CD4-positive, alpha-beta T cell (primary cell): ENCODE results near the gene CACNB2. TPM values are rescaled to one million over a fixed set of nuclear protein-coding genes. Genes with fewer than 3 reads are reported as not detected.

Experiments used
- ATAC-seq: fragments of 200-7000 bp; cut with Tn5 transposase; one replicate; pipeline ENCODE4 v1.10.0; 2022; ENCODE audit warnings: mild to moderate bottlenecking; ENCODE audit not compliant: poor library complexity
- CTCF ChIA-PET: fragments of 350-600 bp; sonication (Branson Sonifier 250); formaldehyde crosslinking; loops from one replicate; lab custom pipeline; 2021; ENCODE audit warnings: antibody characterized with exemption, inconsistent platforms; lab: Charles Lee
- POLR2A ChIA-PET: fragments of 350-600 bp; sonication (Branson Sonifier 250); formaldehyde crosslinking; loops from one replicate; lab custom pipeline; 2021; ENCODE audit warnings: antibody characterized with exemption, inconsistent platforms; lab: Charles Lee
- DNase-seq, 14 experiments: peaks; one replicate each; pipeline ENCODE4 v3.0.0-alpha.2; 2013 to 2020; ENCODE audit warnings: mixed read lengths in 2 of 14
- H3K27ac ChIP-seq, 2 donors: one replicate each; pipeline versions ENCODE4 v1.5.1 to v1.7.0; 2013; ENCODE audit warnings: low read length in 2 of 2, low read depth in 1 of 2, mild to moderate bottlenecking in 1 of 2
- H3K27me3 ChIP-seq, 2 experiments: 1 replicate in 1 of 2; 2 replicates in 1 of 2; pipeline versions ENCODE4 v1.6.1 to v1.7.0; 2013; ENCODE audit warnings: low read length in 2 of 2, control low read depth in 1 of 2, mild to moderate bottlenecking in 1 of 2, moderate library complexity in 1 of 2; ENCODE audit not compliant: insufficient read depth in 2 of 2, control insufficient read depth in 1 of 2
- H3K36me3 ChIP-seq: one replicate; pipeline ENCODE4 v1.6.1; 2013; ENCODE audit warnings: low read length, control low read depth; ENCODE audit not compliant: insufficient read depth
- H3K4me1 ChIP-seq: one replicate; pipeline ENCODE4 v1.6.1; 2013; ENCODE audit warnings: low read length, control low read depth; ENCODE audit not compliant: insufficient read depth
- H3K4me3 ChIP-seq: one replicate; pipeline ENCODE4 v1.5.1; 2013; ENCODE audit warnings: mild to moderate bottlenecking, low read length, moderate library complexity
- H3K9me3 ChIP-seq, 2 experiments: 1 replicate in 1 of 2; 2 replicates in 1 of 2; pipeline versions ENCODE4 v1.6.1 to v1.7.0; 2013; ENCODE audit warnings: low read length in 2 of 2, mild to moderate bottlenecking in 2 of 2, control low read depth in 1 of 2, moderate library complexity in 1 of 2; ENCODE audit not compliant: control insufficient read depth in 1 of 2, insufficient read depth in 1 of 2
- H3K27ac Mint-ChIP-seq: one replicate; pipeline ENCODE4 v1.8.0; 2020; ENCODE audit warnings: mixed read lengths
- H3K27me3 Mint-ChIP-seq: one replicate; pipeline ENCODE4 v1.8.0; 2021; ENCODE audit warnings: mixed read lengths
- H3K36me3 Mint-ChIP-seq: one replicate; pipeline ENCODE4 v1.8.0; 2021; ENCODE audit warnings: low read depth, mixed read lengths
- H3K4me1 Mint-ChIP-seq: one replicate; pipeline ENCODE4 v1.8.0; 2021; ENCODE audit warnings: low read depth, mixed read lengths
- H3K4me3 Mint-ChIP-seq: one replicate; pipeline ENCODE4 v1.8.0; 2020; ENCODE audit warnings: mild to moderate bottlenecking, mixed read lengths
- H3K9me3 Mint-ChIP-seq: one replicate; pipeline ENCODE4 v1.8.0; 2020; ENCODE audit warnings: mixed read lengths
- CTCF ChIP-seq: fragments of 200-600 bp; IDR thresholded peaks from one replicate; pipeline ENCODE4 v1.8.0; 2022; ENCODE audit warnings: antibody characterized with exemption, mild to moderate bottlenecking
- intact Hi-C, 2 experiments: fragments of 100-400 bp; cut with DNase I in 1 of 2; cut with micrococcal nuclease in 1 of 2; formaldehyde crosslinking; loops; one replicate each; pipeline versions ENCODE4 v1.15.1 to v1.9.0; 2023 to 2025; cut with DNase I, micrococcal nuclease
- total RNA-seq, 174 experiments: library from RNA in 2 of 174; stranded (reverse) in 2 of 174; gene quantifications; one replicate each; pipeline ENCODE4 v1.2.3 and lab custom pipeline; 2021 to 2026

Gene CACNB2
- total RNA-seq, 2 experiments from 2014 or later: 0.34 TPM; not detected in 1

- ATAC-seq: no peak
- H3K4me3 ChIP-seq: no peak overlapping the region
- H3K27me3 ChIP-seq: no peaks in the 10 kb centered on the region
- H3K27ac ChIP-seq: no peak overlapping the region
- ChIA-PET POLR2A (no interaction called here), CTCF (no interaction called here)
- no peak for TF ChIP-seq CTCF
- no peaks in the 10 kb centered on the region for H3K9me3 Mint-ChIP-seq
- H3K4me1 Mint-ChIP-seq: no peaks in the 10 kb centered on the region
- H3K9me3 ChIP-seq: no peaks in the 10 kb centered on the region
- no peak overlapping the region for H3K27ac Mint-ChIP-seq
- H3K27me3 Mint-ChIP-seq: peaks cover 7% of the 10 kb centered on the region
- no peak for DNase-seq
- H3K36me3 Mint-ChIP-seq: no peaks in the 10 kb centered on the region
- no peak overlapping the region for H3K4me3 Mint-ChIP-seq
- H3K36me3 ChIP-seq: no peaks in the 10 kb centered on the region
- no peaks in the 10 kb centered on the region for H3K4me1 ChIP-seq
- intact Hi-C loops: no loop called here
Observed at GRCh38 chr10:18264466-18265050, 124.3 kb downstream of the CACNB2 start.

- Mint-ChIP-seq H3K36me3 (no peaks in the 10 kb centered on the region), H3K27ac (no peak overlapping the region), H3K9me3 (no peaks in the 10 kb centered on the region), H3K27me3 (peaks cover 4% of the 10 kb centered on the region), H3K4me3 (no peak overlapping the region), H3K4me1 (no peaks in the 10 kb centered on the region)
- intact Hi-C loops: no loop called here
- Histone ChIP-seq H3K4me1 (no peaks in the 10 kb centered on the region), H3K9me3 (no peaks in the 10 kb centered on the region), H3K36me3 (no peaks in the 10 kb centered on the region), H3K27me3 (no peaks in the 10 kb centered on the region), H3K4me3 (no peak overlapping the region), H3K27ac (no peak overlapping the region)
- DNase-seq: no peak
- CTCF ChIA-PET: no interaction called here
- ATAC-seq: no peak
- no peak for TF ChIP-seq CTCF
- POLR2A ChIA-PET: no interaction called here
Observed at GRCh38 chr10:18268005-18268404, 127.8 kb downstream of the CACNB2 start.

GRCh38 chr10:18271491-18271890 lies 131.3 kb downstream of the CACNB2 start:
- intact Hi-C loops: no loop called here
- H3K4me3 ChIP-seq: no peak overlapping the region
- Mint-ChIP-seq H3K27ac (no peak overlapping the region), H3K36me3 (no peaks in the 10 kb centered on the region), H3K27me3 (no peaks in the 10 kb centered on the region), H3K4me1 (no peaks in the 10 kb centered on the region), H3K9me3 (no peaks in the 10 kb centered on the region), H3K4me3 (no peak overlapping the region)
- DNase-seq (no peak), ATAC-seq (no peak)
- no peaks in the 10 kb centered on the region for H3K4me1 ChIP-seq
- no peak overlapping the region for H3K27ac ChIP-seq
- no peaks in the 10 kb centered on the region for H3K9me3 ChIP-seq
- no peaks in the 10 kb centered on the region for H3K36me3 ChIP-seq
- no peak for TF ChIP-seq CTCF
- ChIA-PET POLR2A (no interaction called here), CTCF (no interaction called here)
- H3K27me3 ChIP-seq: no peaks in the 10 kb centered on the region
